CD14-positive monocyte (primary cell): ENCODE measurements around the gene VAMP5. TPM values are rescaled to one million over a fixed set of nuclear protein-coding genes. Genes with fewer than 3 reads are reported as not detected.
A peak's percentile ranks its signal among the peaks of the same experiment; 100 is the strongest.

Experiments
- DNase-seq, 3 donors: peaks; one replicate each; pipeline ENCODE4 v3.0.0-alpha.2; 2011 to 2022
- H2AFZ ChIP-seq: 2 replicates; pipeline ENCODE4 v1.6.0; 2012; ENCODE audit warnings: mild to moderate bottlenecking, low read depth, low read length, inconsistent platforms; ENCODE audit not compliant: insufficient read depth, poor library complexity, severe bottlenecking
- H3K27ac ChIP-seq, 2 donors: 1 replicate in 1 of 2; 2 replicates in 1 of 2; pipeline ENCODE4 v1.5.1; 2012 to 2013; ENCODE audit warnings: low read length in 2 of 2, control low read depth in 1 of 2, inconsistent platforms in 1 of 2, low read depth in 1 of 2, mild to moderate bottlenecking in 1 of 2
- H3K27me3 ChIP-seq, 2 donors: one replicate each; pipeline versions ENCODE4 v1.6.0 to v1.6.1; 2011 to 2013; ENCODE audit warnings: low read length in 2 of 2; ENCODE audit not compliant: control insufficient read depth in 2 of 2, insufficient read depth in 2 of 2
- H3K36me3 ChIP-seq, 2 donors: replicated peaks in 1 of 2; 1 replicate in 1 of 2; 2 replicates in 1 of 2; pipeline versions ENCODE4 v1.5.1 to v1.6.1; 2012 to 2013; ENCODE audit warnings: low read length in 2 of 2, control low read depth in 1 of 2, inconsistent platforms in 1 of 2, mild to moderate bottlenecking in 1 of 2; ENCODE audit not compliant: insufficient read depth in 2 of 2, control insufficient read depth in 1 of 2
- H3K4me1 ChIP-seq, 2 donors: 1 replicate in 1 of 2; 2 replicates in 1 of 2; pipeline versions ENCODE4 v1.5.1 to v1.6.1; 2012 to 2013; ENCODE audit warnings: low read length in 2 of 2, control low read depth in 1 of 2, inconsistent platforms in 1 of 2, mild to moderate bottlenecking in 1 of 2, moderate library complexity in 1 of 2; ENCODE audit not compliant: insufficient read depth in 2 of 2, control insufficient read depth in 1 of 2
- H3K4me2 ChIP-seq: replicated peaks from 2 replicates; pipeline ENCODE3; 2012; ENCODE audit warnings: low read length, moderate library complexity, mild to moderate bottlenecking; ENCODE audit not compliant: poor library complexity, severe bottlenecking; ENCODE audit errors: extremely low read depth
- H3K4me3 ChIP-seq, 3 experiments: fragments of 200-600 bp in 1 of 3; sonication (generic) in 1 of 3; replicated peaks in 1 of 3; 1 replicate in 2 of 3; 2 replicates in 1 of 3; pipeline ENCODE4 v1.5.1; 2011 to 2013; ENCODE audit warnings: low read length in 3 of 3, mild to moderate bottlenecking in 3 of 3, control low read depth in 2 of 3, low read depth in 2 of 3, inconsistent platforms in 1 of 3, moderate library complexity in 1 of 3
- H3K79me2 ChIP-seq: 2 replicates; pipeline ENCODE4 v1.6.0; 2012; ENCODE audit warnings: mild to moderate bottlenecking, control low read depth, inconsistent platforms, low read length, moderate library complexity; ENCODE audit not compliant: insufficient read depth
- H3K9ac ChIP-seq: 2 replicates; pipeline ENCODE4 v1.6.0; 2017; ENCODE audit warnings: low read length, mild to moderate bottlenecking; ENCODE audit not compliant: insufficient read depth, poor library complexity, severe bottlenecking
- H3K9me3 ChIP-seq, 2 donors: replicated peaks in 1 of 2; 1 replicate in 1 of 2; 2 replicates in 1 of 2; pipeline versions ENCODE4 v1.5.1 to v1.6.1; 2012 to 2013; ENCODE audit warnings: low read length in 2 of 2, control low read depth in 1 of 2; ENCODE audit not compliant: control insufficient read depth in 1 of 2, insufficient read depth in 1 of 2
- H4K20me1 ChIP-seq: 2 replicates; pipeline ENCODE4 v1.6.0; 2012; ENCODE audit warnings: mild to moderate bottlenecking, low read length, control low read depth, moderate library complexity; ENCODE audit not compliant: insufficient read depth
- H3K27ac Mint-ChIP-seq, 7 donors: one replicate each; pipeline ENCODE4 v1.8.0; 2020; ENCODE audit warnings: mild to moderate bottlenecking in 7 of 7, mixed read lengths in 7 of 7, moderate library complexity in 6 of 7, inconsistent platforms in 2 of 7
- H3K27me3 Mint-ChIP-seq, 3 donors: one replicate each; pipeline ENCODE4 v1.8.0; 2021 to 2022; ENCODE audit warnings: low read depth in 3 of 3, mild to moderate bottlenecking in 3 of 3, mixed read lengths in 3 of 3, moderate library complexity in 3 of 3, inconsistent platforms in 1 of 3
- H3K36me3 Mint-ChIP-seq, 2 donors: one replicate each; pipeline ENCODE4 v1.8.0; 2020; ENCODE audit warnings: mixed read lengths in 2 of 2, inconsistent platforms in 1 of 2, mild to moderate bottlenecking in 1 of 2
- H3K4me1 Mint-ChIP-seq: one replicate; pipeline ENCODE4 v1.8.0; 2020; ENCODE audit warnings: mild to moderate bottlenecking, mixed read lengths
- H3K4me3 Mint-ChIP-seq, 2 donors: one replicate each; pipeline ENCODE4 v1.8.0; 2020; ENCODE audit warnings: mild to moderate bottlenecking in 2 of 2, mixed read lengths in 2 of 2, moderate library complexity in 1 of 2
- H3K9me3 Mint-ChIP-seq, 7 donors: one replicate each; pipeline ENCODE4 v1.8.0; 2020 to 2022; ENCODE audit warnings: mixed read lengths in 7 of 7, mild to moderate bottlenecking in 6 of 7, moderate library complexity in 6 of 7, inconsistent platforms in 2 of 7
- WGBS: methylation state at CpG from one replicate; pipeline ENCODE4 v1.1.5; 2013; ENCODE audit warnings: missing lambda C conversion rate; ENCODE audit not compliant: insufficient coverage; 5-methylcytosine and 5-hydroxymethylcytosine counted together
- intact Hi-C, 2 donors: fragments of 100-400 bp; cut with micrococcal nuclease; formaldehyde crosslinking; loops; one replicate each; pipeline versions ENCODE4 v1.15.0 to v1.15.1; 2023
- polyA plus RNA-seq, 3 donors: library from polyadenylated mRNA; depleted of rRNA in 1 of 3; unstranded in 2 of 3; stranded (reverse) in 1 of 3; fragments of 300-500 nt in 2 of 3; fragments of >200 nt in 1 of 3; fragmentation: Illumina TruSeq in 2 of 3; gene quantifications; 1 replicate in 2 of 3; 2 replicates in 1 of 3; pipeline ENCODE4 v1.2.3, GENCODE V29; 2012 to 2021
- TF ChIP-seq, protein P1 (sequence below): fragments of 200-600 bp; IDR thresholded peaks from one replicate; pipeline ENCODE4 v1.8.0; 2022; ENCODE audit warnings: antibody characterized with exemption, mild to moderate bottlenecking

The VAMP5 gene
- polyA plus RNA-seq, 3 donors: 154 to 251 (median 171) TPM

DNA sequence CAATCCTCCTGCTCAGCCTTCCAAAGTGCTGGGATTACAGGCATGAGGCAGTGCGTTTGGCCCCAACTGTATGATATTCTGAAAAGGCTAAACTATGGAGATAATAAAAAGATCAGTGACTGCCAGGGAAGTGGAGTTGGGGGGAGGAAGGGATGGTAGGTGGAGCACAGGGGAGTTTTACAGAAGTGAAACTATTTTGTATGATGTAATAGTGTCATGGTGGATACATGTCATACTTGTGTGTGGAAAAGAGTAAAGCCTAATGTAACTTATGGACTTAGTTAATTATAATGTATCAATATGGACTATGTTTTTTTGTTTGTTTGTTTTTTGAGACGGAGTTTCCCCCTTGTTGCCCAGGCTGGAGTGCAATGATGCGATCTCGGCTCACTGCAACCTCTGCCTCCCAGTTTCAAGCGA lies 20.1 kb upstream of the VAMP5 start:
- peaks cover 44 to 52% of the 10 kb centered on the region in 2 donors for H3K4me1 ChIP-seq
- H4K20me1 ChIP-seq: no peaks in the 10 kb centered on the region
- H3K9me3 ChIP-seq: no peaks in the 10 kb centered on the region
- H3K36me3 ChIP-seq: peaks cover 0 to under 1% of the 10 kb centered on the region in 2 donors
- peak overlapping the region; percentile 36 for H2AFZ ChIP-seq
- H3K4me1 Mint-ChIP-seq: peaks cover 43% of the 10 kb centered on the region
- WGBS: 67% methylated on average over 4 of the region's 5 CpGs
- H3K9me3 Mint-ChIP-seq: peaks cover 0 to 2% (median 0%) of the 10 kb centered on the region in 7 donors
- no peaks in the 10 kb centered on the region for H3K27me3 ChIP-seq
- TF ChIP-seq, protein P1, sequence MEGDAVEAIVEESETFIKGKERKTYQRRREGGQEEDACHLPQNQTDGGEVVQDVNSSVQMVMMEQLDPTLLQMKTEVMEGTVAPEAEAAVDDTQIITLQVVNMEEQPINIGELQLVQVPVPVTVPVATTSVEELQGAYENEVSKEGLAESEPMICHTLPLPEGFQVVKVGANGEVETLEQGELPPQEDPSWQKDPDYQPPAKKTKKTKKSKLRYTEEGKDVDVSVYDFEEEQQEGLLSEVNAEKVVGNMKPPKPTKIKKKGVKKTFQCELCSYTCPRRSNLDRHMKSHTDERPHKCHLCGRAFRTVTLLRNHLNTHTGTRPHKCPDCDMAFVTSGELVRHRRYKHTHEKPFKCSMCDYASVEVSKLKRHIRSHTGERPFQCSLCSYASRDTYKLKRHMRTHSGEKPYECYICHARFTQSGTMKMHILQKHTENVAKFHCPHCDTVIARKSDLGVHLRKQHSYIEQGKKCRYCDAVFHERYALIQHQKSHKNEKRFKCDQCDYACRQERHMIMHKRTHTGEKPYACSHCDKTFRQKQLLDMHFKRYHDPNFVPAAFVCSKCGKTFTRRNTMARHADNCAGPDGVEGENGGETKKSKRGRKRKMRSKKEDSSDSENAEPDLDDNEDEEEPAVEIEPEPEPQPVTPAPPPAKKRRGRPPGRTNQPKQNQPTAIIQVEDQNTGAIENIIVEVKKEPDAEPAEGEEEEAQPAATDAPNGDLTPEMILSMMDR: no peak
- DNase-seq: peak; percentile 79 to 90 (median 85)
- H3K4me3 ChIP-seq: peak overlapping the region in 1 of 3 experiments; percentile 52
- H3K27ac ChIP-seq: peak overlapping the region; percentile 63 to 78
- H3K36me3 Mint-ChIP-seq: peaks cover 0 to 4% of the 10 kb centered on the region in 2 donors
- H3K27me3 Mint-ChIP-seq: no peaks in the 10 kb centered on the region
- no peak overlapping the region for H3K9ac ChIP-seq
- intact Hi-C loops: loop anchor here in 1 of 2 donors (5.0 kb wide), 1 partner anchor 38 kb away; the partner anchor contains the start of gene TMEM150A
- H3K4me2 ChIP-seq: peak overlapping the region; percentile 72
- H3K79me2 ChIP-seq: peaks cover 26% of the 10 kb centered on the region
- peak overlapping the region; percentile 87 to 96 (median 92) for H3K27ac Mint-ChIP-seq
- H3K4me3 Mint-ChIP-seq: peak overlapping the region in 1 of 2 donors; percentile 57

DNA sequence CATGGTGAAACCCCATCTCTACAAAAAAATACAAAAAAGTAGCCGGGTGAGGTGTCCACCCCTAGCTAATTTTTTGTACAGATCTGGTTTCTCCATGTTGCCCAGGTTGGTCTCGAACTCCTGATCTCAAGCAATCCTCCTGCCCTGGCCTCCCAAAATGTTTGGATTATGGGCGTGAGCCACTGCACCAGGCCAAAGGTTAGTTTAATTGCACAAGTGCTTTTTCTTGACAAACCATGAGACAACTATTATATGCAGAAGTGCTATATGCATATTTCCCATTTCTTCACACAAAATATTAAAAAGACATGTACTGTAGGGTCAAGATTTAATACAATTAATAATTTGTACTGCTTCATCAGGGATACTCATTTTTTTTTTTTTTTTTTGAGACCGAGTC lies 18.0 kb upstream of the VAMP5 start:
- Histone ChIP-seq H4K20me1 (no peaks in the 10 kb centered on the region), H3K27me3 (no peaks in the 10 kb centered on the region), H2AFZ (no peak overlapping the region), H3K36me3 (no peaks in the 10 kb centered on the region), H3K9ac (no peak overlapping the region), H3K9me3 (no peaks in the 10 kb centered on the region), H3K4me3 (no peak overlapping the region), H3K27ac (no peak overlapping the region), H3K79me2 (peaks cover 6% of the 10 kb centered on the region), H3K4me2 (no peak overlapping the region), H3K4me1 (peaks cover 32 to 37% of the 10 kb centered on the region in 2 donors)
- intact Hi-C loops: loop anchor here in 1 of 2 donors (5.0 kb wide), 1 partner anchor 36 kb away; the partner anchor contains the start of gene TMEM150A
- TF ChIP-seq, protein P1: no peak
- H3K36me3 Mint-ChIP-seq: no peaks in the 10 kb centered on the region
- H3K4me3 Mint-ChIP-seq: no peak overlapping the region
- H3K27me3 Mint-ChIP-seq: no peaks in the 10 kb centered on the region
- no CpG with 5 or more reads among the region's 4 CpGs for WGBS
- peak overlapping the region in 1 of 7 donors; percentile 84 for H3K27ac Mint-ChIP-seq
- H3K9me3 Mint-ChIP-seq: peaks cover 0 to 2% (median 0%) of the 10 kb centered on the region in 7 donors
- H3K4me1 Mint-ChIP-seq: peaks cover 26% of the 10 kb centered on the region
- no peak for DNase-seq
